NCI-H2196 (cell line): Measurements from ENCODE around the gene TRAF3.
"Not testable (repeated sequence)": the region's sequence is repeated elsewhere in the genome, so short reads cannot be mapped to it uniquely, and the experiment has no call there.

ENCODE experiments used
- DNase-seq: peaks from one replicate; lab custom pipeline; 2025; ENCODE audit not compliant: unreplicated experiment; lab: John Stamatoyannopoulos, UW

Gene TRAF3

DNA sequence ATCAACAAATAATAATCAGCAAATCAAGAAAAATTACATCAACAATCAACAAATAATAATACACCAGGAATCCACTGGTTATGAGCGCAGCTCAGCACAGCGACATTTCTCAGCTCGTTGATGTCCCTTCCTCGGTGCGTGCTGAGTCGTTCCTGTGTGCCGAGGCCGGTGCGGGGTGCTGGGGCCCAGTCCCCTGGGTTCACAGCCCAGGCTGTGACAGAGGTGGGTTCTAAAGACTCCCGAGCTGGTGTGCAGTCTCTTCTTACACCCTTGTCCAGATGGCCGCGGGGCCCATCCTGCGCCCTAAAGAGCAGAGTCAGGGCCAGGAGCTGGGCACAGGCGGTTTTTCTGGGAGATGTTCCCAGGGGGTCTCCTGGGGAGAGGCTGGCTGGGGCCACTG is 26.9 kb upstream of the TRAF3 start:
- DNase-seq = no peak

DNA sequence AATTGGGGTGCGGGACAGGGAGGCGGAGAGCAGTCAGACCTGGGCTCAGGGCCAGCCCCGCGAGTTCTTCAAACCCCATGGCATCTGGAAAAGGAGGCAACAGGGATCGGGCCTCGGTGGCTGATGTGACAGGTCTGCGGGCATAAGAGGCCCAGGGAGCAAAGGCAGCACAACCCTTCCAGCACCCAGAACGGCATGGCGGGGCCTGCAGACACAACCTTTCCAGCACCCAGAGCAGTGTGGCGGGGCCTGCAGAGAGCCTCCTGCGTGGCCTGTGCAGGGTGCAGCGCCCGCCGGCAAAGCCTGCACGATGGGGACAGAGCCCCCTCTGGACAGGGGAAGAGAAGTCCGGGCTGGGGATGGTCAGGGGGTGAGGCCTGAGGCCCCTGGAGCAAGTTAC is 26.2 kb upstream of the TRAF3 start:
- no peak for DNase-seq

DNA sequence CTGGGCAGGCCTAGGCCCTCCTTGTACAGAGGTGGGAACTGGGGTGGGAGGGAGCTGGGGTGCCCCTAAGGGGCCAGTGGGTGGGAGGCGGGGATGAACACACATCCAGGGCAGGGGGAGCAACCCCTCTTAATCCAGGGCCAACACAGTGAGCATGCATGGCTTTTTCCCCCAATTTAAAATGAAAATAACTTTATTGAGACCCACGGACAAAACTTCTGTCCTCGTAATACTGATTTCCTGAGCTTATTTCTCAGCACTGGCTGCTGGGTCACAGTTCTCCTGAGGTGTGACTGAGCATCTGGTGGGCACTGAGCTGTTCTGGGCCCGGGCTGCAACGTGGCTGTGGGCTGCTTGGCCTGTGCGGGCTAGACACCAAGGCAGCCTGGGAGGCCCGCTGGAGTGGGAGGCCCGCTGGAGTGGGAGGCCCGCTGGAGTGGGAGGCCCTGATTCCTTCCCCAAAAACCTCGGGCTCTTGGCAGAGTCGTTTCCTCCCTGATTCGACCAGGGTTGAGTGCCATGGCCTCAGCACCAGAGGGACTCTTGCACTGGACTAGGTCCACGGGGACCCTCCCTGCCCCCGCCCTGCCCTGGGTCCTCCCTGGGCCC is 24.9 kb upstream of the TRAF3 start:
- no peak for DNase-seq

DNA sequence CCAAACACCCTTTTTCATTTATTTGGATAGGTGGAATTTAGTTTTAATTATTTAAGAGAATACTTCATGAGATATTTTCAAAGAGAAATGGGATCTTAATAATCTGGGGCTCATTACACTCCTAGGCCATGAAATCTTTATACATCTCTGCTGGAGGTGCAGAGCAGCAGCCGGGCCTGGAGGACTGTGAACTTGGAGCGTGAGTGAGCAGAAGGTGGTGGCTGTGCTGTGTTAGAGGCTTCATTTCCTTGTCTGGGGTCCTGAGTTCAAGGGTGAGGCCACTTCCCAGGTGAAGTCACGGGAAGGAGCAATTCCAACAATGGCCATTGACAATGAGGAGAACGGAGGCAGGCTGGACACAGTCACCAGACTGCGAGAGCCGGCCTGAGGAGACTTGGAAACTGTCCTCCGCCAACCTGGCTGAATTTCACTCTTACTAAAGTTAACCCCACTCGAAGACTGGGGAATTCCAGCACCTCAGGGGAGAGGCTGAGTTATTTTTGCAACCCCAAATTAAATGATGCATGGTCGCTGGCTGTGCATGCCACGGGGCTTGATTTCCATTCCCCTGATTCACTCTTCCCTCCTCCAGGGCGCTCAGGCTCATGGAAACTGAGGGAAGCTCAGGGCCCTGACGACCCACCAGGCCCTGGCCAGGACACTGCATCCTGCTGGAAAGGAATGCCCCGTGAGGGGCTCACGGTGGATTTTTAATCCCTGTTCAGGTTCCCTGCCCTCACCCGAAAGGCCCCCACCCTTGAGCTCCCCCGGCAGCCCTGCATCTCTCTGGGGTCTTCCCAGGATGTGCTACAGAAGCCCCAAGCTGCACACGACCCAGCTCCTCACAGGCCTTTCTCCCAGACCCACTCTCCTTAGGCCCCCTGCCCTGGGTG is 22.6 kb upstream of the TRAF3 start:
- DNase-seq = no peak

DNA sequence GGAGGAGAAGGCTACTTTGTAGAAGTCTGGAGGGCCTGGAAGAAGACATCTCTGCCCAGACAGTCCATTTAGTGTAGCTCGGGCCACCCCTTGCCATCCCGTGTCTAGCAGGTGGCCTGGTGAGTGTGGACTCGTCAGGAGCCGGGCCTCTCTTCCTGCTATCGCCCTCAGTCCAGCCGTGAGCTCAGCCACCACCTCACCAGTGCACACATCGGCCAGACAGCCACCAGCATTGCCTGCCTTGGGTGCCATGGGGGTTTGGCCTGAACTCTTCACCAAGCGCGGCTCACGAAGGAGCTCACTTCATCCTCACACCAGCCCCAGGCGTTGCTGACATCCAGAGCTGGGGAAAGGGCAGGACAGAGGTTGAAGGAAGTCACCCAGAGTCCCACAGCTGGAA is 19.6 kb upstream of the TRAF3 start:
- no peak for DNase-seq

DNA sequence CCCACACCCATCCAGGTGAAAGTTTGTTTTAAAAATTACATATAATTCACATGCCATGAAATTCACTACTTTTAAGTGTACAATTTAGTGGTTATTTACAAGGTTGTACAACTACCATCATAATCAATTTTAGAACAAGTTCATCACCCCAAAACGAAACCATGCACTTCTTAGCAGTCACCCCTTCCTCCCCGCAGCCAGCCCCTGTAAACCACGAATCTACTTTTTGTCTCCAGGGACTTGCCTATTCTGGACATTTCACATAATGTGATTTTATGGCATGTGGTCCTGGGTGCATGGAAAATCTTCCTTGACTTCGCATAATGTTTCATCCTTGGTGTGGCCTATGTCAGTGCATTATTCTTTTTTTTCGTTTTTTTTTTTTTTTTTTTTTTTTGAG is 19.2 kb upstream of the TRAF3 start:
- DNase-seq = no peak

DNA sequence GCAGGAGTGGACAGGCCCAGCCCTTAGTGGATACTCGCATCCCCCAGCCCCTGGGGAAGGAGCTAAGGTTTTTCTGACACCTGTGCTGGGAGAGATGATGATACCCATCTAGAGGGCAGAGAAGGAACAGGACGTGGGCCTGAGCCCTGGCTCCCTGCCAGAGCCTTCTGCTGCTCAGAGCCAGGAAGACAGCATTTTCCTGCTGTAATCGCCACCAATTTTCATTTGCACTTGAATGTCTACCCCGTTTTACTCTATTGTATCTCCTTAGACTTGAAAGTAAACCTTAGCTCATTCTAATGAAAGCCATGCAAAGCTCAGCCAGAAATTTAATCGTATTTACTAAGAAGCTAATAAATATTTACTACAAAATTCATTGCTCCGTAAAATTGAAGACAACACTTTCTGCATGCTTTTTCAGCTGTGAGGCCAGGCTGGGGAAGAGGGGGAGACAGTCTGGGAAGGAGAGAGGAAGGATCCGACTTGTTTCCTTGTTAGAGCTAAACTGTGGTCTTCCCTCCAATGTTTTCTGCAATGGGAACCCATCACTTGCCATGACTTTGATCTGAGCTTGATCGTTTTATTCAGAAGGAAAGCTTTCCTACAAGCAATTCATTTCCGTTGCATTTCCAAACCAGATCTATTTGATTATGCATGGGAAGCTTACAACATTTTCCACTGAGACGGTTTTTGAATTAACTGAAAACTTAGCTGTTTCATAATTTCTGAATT is 17.6 kb upstream of the TRAF3 start:
- no peak for DNase-seq

DNA sequence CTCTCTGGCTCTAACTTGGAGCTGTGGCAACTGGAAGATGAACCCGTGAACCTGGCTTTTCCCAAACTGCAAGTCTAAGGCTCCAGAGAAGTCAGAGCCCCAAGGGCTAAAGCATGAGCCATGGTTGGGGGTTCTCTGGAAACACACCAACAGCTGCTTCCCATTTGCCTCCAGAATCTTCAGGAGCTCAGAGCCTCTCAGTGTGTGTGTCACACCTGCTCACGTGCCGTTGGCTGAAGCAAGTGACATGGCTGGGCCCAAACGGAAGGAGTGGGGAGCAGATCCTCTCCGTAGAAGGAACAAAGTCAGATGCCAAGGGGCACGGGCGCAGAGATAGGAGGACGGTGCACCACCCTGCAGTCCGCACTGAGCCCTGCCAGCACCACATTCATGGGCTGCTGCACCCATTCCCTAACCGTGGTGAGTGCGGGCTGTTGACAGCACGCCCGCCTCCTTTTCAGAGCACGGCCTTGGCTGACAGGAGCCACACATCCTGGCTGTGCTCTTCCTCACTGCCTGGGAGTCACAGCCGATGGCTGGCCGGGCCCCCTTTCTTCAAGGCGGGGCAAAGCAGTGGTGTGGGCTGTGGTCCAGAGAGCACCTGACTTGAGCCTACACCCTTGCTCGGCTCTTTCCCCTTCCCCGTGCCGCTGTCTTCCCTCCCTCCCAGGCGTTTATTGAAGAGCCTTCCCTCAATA is 16.6 kb upstream of the TRAF3 start:
- DNase-seq = no peak

DNA sequence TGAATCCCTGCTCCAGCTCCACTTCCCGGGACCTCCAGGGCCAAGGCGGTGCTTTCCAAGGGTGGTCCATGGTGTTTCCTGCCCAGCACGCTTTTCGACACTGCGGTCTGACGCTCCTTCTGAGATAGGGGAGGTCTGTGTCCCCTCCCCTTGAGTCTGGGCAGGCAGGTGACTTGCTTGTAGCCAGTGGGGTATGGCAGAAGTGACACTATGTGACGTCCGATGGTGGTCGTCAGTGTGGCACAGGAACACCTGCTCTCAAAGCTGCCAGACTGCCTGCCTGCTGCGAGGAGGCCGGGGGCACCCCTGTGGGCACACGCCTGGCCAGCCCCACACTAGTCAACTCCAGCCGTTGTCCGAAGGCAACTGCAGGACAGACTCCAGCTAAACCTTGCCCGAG is 16.0 kb upstream of the TRAF3 start:
- no peak for DNase-seq

DNA sequence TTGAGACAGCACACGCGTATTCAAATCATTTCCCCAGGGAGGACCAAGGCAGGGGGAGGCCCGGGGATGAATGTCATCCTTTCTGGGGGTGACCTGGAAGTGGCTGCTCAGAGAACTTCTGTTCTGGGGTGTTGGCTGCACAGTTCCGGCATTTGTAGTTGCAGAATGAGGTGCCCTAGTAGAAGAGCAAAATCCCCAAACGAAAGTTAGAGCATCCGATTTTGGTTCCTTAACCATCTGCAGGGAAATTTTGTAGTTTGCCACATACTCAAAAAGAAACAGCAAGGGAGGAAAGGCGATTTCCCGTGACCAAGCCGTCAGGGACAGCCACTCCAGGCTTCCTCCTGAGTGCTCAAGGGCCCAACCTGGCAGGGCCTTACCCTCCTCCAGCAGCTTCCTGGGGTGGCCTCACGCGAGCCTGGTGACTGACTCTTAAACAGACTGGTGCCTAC is 13.0 kb upstream of the TRAF3 start:
- no peak for DNase-seq

DNA sequence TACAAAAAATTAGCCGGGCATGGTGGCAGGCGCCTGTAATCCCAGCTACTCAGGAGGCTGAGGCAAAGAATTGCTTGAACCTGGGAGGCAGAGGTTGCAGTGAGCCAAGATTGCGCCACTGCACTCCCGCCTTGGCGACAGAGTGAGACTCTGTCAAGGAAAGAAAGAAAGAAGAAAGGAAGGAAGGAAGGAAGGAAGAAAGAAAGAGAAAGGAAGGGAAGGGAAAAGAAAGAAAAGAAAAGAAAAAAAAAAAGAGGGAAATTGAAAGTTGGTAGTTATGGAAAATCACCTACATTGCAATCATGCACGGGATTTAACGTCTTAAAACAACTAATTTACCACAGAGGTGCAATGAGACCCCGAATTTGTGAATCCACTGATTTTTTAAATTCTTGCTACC is 11.5 kb upstream of the TRAF3 start:
- not testable (repeated sequence) for DNase-seq

DNA sequence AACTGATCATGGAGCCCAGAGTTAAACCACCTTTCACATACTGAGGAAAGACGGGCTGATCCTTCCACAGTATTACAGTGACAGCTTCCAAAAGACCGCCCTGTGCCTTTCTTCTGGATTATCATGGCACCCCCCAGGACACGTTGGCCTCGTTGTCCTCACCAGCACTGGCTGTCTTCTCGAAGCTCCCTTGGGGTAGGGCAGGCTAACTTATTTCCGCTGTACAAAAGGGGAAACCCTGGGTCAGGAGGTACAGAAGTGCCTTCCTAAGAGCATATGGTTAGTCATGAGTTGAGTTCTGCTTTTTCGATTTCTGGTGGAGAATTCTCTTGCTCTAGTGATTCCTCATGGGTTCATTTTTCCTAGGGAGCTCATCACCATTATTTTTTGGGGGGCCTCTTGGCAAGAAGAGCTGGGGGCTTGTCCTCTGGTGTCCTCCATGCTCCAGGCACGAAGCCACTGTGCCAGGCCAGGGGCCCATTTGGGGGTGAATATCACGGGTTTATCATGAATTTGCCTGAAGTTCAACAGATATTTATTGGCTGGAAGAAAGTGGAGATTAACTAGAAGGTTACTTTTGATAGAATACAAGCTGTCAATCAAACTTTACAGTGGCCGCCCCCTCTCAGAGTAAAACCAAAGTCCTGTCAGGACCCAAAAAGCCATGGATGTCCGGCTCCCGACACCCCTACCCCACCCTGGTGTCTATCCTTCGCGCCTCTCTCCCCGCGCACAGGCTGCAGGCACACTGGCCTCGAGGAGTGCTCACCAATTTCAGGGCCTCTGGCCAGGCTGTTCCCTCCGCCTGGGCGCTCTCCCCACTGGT is 8.8 kb upstream of the TRAF3 start:
- no peak for DNase-seq

DNA sequence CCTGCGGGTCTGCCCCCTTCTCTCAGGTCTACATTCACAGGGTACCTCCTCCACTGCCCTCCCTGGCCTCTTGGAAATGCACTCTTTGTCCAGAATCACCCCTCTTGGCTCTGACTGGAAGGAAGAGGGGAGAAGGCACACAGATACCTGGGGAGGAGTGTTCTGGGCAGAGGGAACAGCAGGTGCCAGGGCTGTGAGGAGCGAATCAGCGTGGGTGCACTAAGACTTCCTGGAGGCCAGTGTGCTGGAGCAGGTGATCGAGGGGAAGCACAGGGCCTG is 8.3 kb upstream of the TRAF3 start:
- no peak for DNase-seq

DNA sequence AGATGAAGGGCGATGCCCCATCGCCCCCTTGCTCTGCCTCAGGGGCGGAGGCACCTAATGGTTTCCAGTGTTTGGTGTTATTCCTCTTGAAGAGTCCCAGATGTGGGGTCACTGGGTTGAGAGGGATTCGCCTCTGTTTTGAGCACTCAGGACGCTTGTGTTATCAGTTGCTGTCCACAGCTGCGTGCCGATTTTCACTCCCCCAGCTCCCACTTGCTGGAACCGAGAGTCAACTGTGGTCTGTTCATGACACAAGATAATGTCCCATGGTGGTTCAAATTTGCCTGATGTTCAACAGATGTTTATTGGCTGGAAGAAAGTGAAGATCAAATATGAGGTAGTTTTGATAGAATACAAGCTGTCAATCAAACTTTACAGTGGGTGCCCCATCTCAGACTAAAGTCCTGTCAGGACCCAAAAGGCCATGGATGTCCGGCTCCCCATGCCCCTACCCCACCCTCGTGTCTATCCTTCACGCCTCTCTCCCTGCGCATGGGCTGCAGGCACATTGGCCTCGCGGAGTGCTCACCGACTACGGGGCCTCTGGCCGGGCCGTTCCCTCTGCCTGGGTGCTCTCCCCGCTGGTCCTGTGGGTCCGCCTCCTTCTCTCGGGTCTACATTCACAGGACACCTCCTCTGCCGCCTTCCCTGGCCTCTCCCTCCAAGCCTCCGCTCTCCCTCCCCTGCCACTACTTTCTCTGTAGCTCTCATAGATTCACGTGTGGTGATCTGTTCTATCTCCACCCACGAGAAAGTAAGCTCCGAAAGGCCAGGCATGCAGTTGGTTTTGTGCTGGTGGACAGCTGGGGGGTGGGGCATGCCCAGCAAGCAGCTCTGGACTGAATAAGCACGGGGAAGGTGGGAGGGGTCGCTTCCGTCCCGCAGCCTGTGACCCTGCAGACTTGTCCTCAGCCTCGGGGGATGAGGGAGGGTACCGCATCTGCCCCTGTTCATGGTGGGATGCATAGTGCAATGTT is 6.8 kb upstream of the TRAF3 start:
- no peak for DNase-seq

DNA sequence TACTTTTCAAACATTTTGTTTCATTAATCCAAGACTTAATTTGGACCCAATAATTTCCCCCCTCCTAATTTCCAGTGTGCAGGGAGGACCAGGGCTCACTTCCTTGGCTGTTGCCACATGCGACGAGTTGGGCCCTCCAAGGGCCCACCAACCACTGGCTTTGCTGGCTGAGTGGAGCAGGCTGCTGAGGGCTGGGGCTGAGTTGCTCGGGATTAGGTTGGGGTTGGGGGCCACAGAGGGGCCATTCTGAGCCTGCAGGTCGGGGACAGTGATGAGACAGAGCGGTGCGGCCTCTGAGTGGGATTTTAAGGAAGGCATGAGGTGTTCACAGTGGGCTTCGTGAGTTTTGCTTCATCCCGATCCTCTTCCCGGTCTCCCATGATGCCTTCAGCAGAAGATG is 6.1 kb upstream of the TRAF3 start:
- no peak for DNase-seq

DNA sequence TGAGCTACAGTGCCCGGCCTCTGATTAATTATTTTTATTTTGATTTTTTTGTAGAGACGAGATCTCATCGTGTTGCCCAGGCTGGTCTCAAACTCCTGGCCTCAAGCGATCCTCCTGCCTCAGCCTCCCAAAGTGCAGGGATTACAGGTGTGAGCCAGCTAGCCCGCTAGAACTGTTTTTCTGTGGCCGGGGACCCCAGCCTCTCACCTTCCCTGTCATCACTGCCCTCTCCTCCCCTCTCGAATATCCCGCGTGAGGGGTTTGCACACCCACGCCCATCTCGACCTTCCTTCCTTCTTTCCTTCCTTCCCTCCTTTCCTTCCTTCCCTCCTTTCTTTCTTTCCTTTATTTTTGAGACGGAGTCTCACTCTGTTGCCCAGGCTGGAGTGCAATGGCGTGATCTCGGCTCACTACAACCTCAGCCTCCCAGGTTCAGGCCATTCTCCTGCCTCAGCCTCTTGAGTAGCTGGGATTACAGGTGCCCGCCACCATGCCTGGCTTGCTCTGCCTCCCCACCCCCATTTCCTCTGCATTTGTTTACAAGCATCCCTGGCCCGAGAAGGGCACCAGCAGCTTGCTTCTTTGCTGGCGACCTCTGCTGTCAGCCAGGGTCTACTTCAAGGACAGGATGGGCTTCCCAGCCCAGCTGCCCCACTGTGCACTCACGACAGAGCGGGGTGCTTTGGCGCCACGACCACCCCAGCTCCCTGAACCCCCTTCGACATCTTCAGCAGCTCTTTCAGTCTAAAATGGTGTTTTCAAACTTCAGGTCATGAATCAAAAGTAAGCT is 4.3 kb upstream of the TRAF3 start:
- DNase-seq = no peak

DNA sequence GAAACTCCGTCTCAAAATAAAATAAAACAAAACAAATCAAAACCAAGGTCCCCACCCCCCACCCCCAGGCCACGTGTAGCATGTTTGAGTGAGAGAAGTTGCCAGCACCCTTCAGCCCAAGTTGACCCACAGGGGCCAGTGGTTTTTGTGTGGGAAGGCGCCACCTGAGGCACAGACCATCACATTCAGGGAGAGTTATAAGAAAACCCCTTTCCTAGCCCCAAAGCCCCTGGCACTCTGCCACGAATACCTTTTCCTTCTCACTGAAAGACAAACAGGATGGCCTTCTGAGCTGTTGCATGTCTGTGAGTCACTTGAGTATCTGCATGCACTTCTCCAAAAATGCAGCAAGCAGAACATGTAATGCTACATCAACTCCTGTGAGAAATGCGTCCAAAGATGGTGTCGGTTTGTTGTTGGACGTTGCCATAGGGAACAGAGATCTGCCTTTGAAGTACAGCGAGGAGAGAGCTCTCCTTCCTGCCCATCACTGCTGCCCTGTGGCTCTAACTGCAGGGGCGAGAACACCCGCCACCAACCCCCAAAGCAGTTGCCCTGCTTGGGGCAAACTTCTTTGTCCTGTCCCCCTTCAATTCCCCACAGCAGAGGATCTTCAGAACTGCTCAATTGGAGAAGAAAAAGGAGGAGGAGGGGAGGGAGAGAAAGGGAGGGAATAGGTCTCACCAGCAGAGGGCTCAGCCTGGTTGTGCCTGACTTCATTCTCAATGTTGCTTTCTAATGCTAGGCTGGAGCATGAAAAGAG is 2.7 kb upstream of the TRAF3 start:
- peak; percentile 28 for DNase-seq
